Caco-2 (cell line): Measurements from ENCODE around the gene AVEN. TPM values are rescaled to one million over a fixed set of nuclear protein-coding genes. Genes with fewer than 3 reads are reported as not detected.

Experiments
- BruUV-seq: library from RNA; stranded (reverse); fragments of 400-500 nt; replicated peaks from 2 replicates; lab custom pipeline; 2021; lab: Mats Ljungman, UMichigan
- CTCF ChIA-PET: fragments of 300-600 bp; sonication (Branson Sonifier 250); formaldehyde crosslinking; loops from one replicate; lab custom pipeline; 2022; ENCODE audit warnings: antibody characterized with exemption; lab: Charles Lee
- POLR2A ChIA-PET: fragments of 300-600 bp; sonication (Branson Sonifier 250); formaldehyde crosslinking; loops from one replicate; lab custom pipeline; 2022; ENCODE audit warnings: antibody characterized with exemption; lab: Charles Lee
- DNase-seq, 2 experiments: peaks; one replicate each; pipeline versions ENCODE4 v3.0.0 to v3.0.0-alpha.2; 2020 to 2022
- H3K27me3 ChIP-seq: replicated peaks from 2 replicates; pipeline ENCODE4 v1.6.0; 2011; ENCODE audit warnings: low read length; ENCODE audit not compliant: control insufficient read depth, insufficient read depth
- H3K36me3 ChIP-seq: 2 replicates; pipeline ENCODE4 v1.5.1; 2011; ENCODE audit warnings: low read length; ENCODE audit not compliant: control insufficient read depth, insufficient read depth
- H3K4me1 ChIP-seq: fragments of 250-450 bp; sonication (Bioruptor Pico); 2 replicates; pipeline ENCODE4 v1.5.1; 2020; ENCODE audit warnings: mild to moderate bottlenecking
- H3K4me3 ChIP-seq: 2 replicates; pipeline ENCODE4 v1.5.1; 2011; ENCODE audit warnings: low read depth, mild to moderate bottlenecking, control low read depth, low read length
- H3K9me3 ChIP-seq: fragments of 250-450 bp; sonication (Bioruptor Pico); 2 replicates; pipeline ENCODE4 v1.5.1; 2020; ENCODE audit warnings: mild to moderate bottlenecking, moderate library complexity
- H3K27ac Mint-ChIP-seq: one replicate; pipeline ENCODE4 v1.8.0; 2022; ENCODE audit warnings: mixed read lengths; ENCODE audit not compliant: unreplicated experiment
- H3K27me3 Mint-ChIP-seq: one replicate; pipeline ENCODE4 v1.8.0; 2022; ENCODE audit warnings: mixed read lengths; ENCODE audit not compliant: insufficient read depth, unreplicated experiment
- H3K36me3 Mint-ChIP-seq: one replicate; pipeline ENCODE4 v1.8.0; 2022; ENCODE audit warnings: mild to moderate bottlenecking, mixed read lengths; ENCODE audit not compliant: insufficient read depth, unreplicated experiment
- H3K4me1 Mint-ChIP-seq: one replicate; pipeline ENCODE4 v1.8.0; 2022; ENCODE audit warnings: low read depth, mixed read lengths; ENCODE audit not compliant: unreplicated experiment
- H3K4me3 Mint-ChIP-seq: one replicate; pipeline ENCODE4 v1.8.0; 2022; ENCODE audit warnings: mild to moderate bottlenecking, moderate library complexity, mixed read lengths; ENCODE audit not compliant: unreplicated experiment
- H3K9me3 Mint-ChIP-seq: one replicate; pipeline ENCODE4 v1.8.0; 2022; ENCODE audit warnings: mixed read lengths; ENCODE audit not compliant: unreplicated experiment
- CTCF ChIP-seq, 2 experiments: fragments of 200-600 bp in 1 of 2; IDR thresholded peaks; 1 replicate in 1 of 2; 2 replicates in 1 of 2; pipeline versions ENCODE4 v1.5.1 to v1.8.0; 2011 to 2022; ENCODE audit warnings: antibody characterized with exemption in 1 of 2, control low read depth in 1 of 2, inconsistent platforms in 1 of 2, low read depth in 1 of 2, low read length in 1 of 2, mild to moderate bottlenecking in 1 of 2, moderate library complexity in 1 of 2; ENCODE audit not compliant: insufficient read depth in 1 of 2, severe bottlenecking in 1 of 2, unreplicated experiment in 1 of 2
- intact Hi-C: fragments of 100-400 bp; cut with micrococcal nuclease; formaldehyde crosslinking; loops from one replicate; pipeline ENCODE4 v1.10.0; 2022; ENCODE audit not compliant: unreplicated experiment
- total RNA-seq: library from RNA; stranded (reverse); gene quantifications from 2 replicates; pipeline ENCODE4 v1.2.3, GENCODE V29; 2022

Gene AVEN
- total RNA-seq, 1 experiment from 2014 or later: 8.7 TPM

- no peak overlapping the region for H3K27ac Mint-ChIP-seq
- Histone ChIP-seq H3K9me3 (no peaks in the 10 kb centered on the region), H3K27me3 (no peaks in the 10 kb centered on the region), H3K4me3 (no peak overlapping the region), H3K4me1 (no peaks in the 10 kb centered on the region), H3K36me3 (no peaks in the 10 kb centered on the region)
- H3K9me3 Mint-ChIP-seq: no peaks in the 10 kb centered on the region
- DNase-seq: no peak
- CTCF ChIA-PET: no interaction called here
- BruUV-seq: no TSS peak
- H3K4me1 Mint-ChIP-seq: no peaks in the 10 kb centered on the region
- H3K4me3 Mint-ChIP-seq: no peak overlapping the region
- TF ChIP-seq CTCF (IDR thresholded peaks at IDR 0.05; ENCODE audit: insufficient read depth in 1 of 2, low read depth in 1 of 2, low read length in 1 of 2, severe bottlenecking in 1 of 2, unreplicated experiment in 1 of 2): no peak
- POLR2A ChIA-PET: no interaction called here
- no peaks in the 10 kb centered on the region for H3K36me3 Mint-ChIP-seq
- no peaks in the 10 kb centered on the region for H3K27me3 Mint-ChIP-seq
- intact Hi-C loops: no loop called here
Measured at GRCh38 chr15:34011481-34011880, 27.5 kb downstream of the AVEN start.

- TF ChIP-seq CTCF (IDR thresholded peaks at IDR 0.05; ENCODE audit: insufficient read depth in 1 of 2, low read depth in 1 of 2, low read length in 1 of 2, severe bottlenecking in 1 of 2, unreplicated experiment in 1 of 2): no peak
- Mint-ChIP-seq H3K4me1 (no peaks in the 10 kb centered on the region), H3K9me3 (no peaks in the 10 kb centered on the region), H3K27me3 (no peaks in the 10 kb centered on the region), H3K4me3 (no peak overlapping the region), H3K36me3 (no peaks in the 10 kb centered on the region), H3K27ac (no peak overlapping the region)
- CTCF ChIA-PET: no interaction called here
- no peak overlapping the region for H3K4me3 ChIP-seq
- no TSS peak for BruUV-seq
- intact Hi-C loops: no loop called here
- no peaks in the 10 kb centered on the region for H3K4me1 ChIP-seq
- H3K36me3 ChIP-seq: no peaks in the 10 kb centered on the region
- POLR2A ChIA-PET: no interaction called here
- H3K9me3 ChIP-seq: no peaks in the 10 kb centered on the region
- no peak for DNase-seq
- no peaks in the 10 kb centered on the region for H3K27me3 ChIP-seq
Measured at GRCh38 chr15:34010921-34011320, 28.1 kb downstream of the AVEN start.

- Mint-ChIP-seq H3K27me3 (no peaks in the 10 kb centered on the region), H3K9me3 (no peaks in the 10 kb centered on the region), H3K27ac (no peak overlapping the region), H3K36me3 (no peaks in the 10 kb centered on the region), H3K4me3 (no peak overlapping the region), H3K4me1 (peaks cover 9% of the 10 kb centered on the region)
- no peak for TF ChIP-seq CTCF (IDR thresholded peaks at IDR 0.05; ENCODE audit: insufficient read depth in 1 of 2, low read depth in 1 of 2, low read length in 1 of 2, severe bottlenecking in 1 of 2, unreplicated experiment in 1 of 2)
- Histone ChIP-seq H3K4me1 (no peaks in the 10 kb centered on the region), H3K36me3 (no peaks in the 10 kb centered on the region), H3K9me3 (no peaks in the 10 kb centered on the region), H3K27me3 (no peaks in the 10 kb centered on the region), H3K4me3 (no peak overlapping the region)
- POLR2A ChIA-PET: no interaction called here
- intact Hi-C loops: no loop called here
- no peak for DNase-seq
- no TSS peak for BruUV-seq
- CTCF ChIA-PET: no interaction called here
Measured at GRCh38 chr15:34009656-34010055, 29.3 kb downstream of the AVEN start.
